Heart right ventricle (tissue), 16 donors: Measurements from ENCODE around the gene CA7. TPM values are rescaled to one million over a fixed set of nuclear protein-coding genes. Genes with fewer than 3 reads are reported as not detected.

Source experiments
- ATAC-seq, 8 donors: fragments of 200-7000 bp; cut with Tn5 transposase; one replicate each; pipeline ENCODE4 v1.9.1; 2020; ENCODE audit warnings: mild to moderate bottlenecking in 8 of 8, moderate library complexity in 8 of 8, moderate number of reproducible peaks in 1 of 8
- DNase-seq, 2 donors: peaks; one replicate each; pipeline ENCODE4 v3.0.0-alpha.2; 2020
- H3K27ac ChIP-seq, 10 donors: fragments of 200-600 bp; sonication (generic) in 2 of 10; one replicate each; pipeline versions ENCODE4 v1.5.0 to v1.8.0; 2020 to 2022; ENCODE audit warnings: mild to moderate bottlenecking in 3 of 10
- H3K27me3 ChIP-seq, 7 donors: fragments of 200-600 bp; one replicate each; pipeline ENCODE4 v1.8.0; 2021 to 2022; ENCODE audit warnings: mild to moderate bottlenecking in 2 of 7
- H3K36me3 ChIP-seq, 9 donors: fragments of 200-600 bp; sonication (generic) in 1 of 9; one replicate each; pipeline versions ENCODE4 v1.5.0 to v1.8.0; 2020 to 2022; ENCODE audit warnings: mild to moderate bottlenecking in 2 of 9
- H3K4me1 ChIP-seq, 9 donors: fragments of 200-600 bp; sonication (generic) in 1 of 9; one replicate each; pipeline versions ENCODE4 v1.5.0 to v1.8.0; 2020 to 2022; ENCODE audit warnings: mild to moderate bottlenecking in 4 of 9
- H3K4me3 ChIP-seq, 10 donors: fragments of 200-600 bp; sonication (generic) in 2 of 10; one replicate each; pipeline versions ENCODE4 v1.5.0 to v1.8.0; 2020 to 2022; ENCODE audit warnings: mild to moderate bottlenecking in 7 of 10, moderate library complexity in 2 of 10
- H3K9me3 ChIP-seq, 11 donors: fragments of 200-600 bp in 10 of 11; sonication (generic) in 2 of 11; one replicate each; pipeline versions ENCODE4 v1.5.0 to v1.8.0; 2013 to 2022; ENCODE audit warnings: mild to moderate bottlenecking in 2 of 11, control low read depth in 1 of 11, moderate library complexity in 1 of 11
- WGBS, 2 donors: extraction: QIAGEN DNeasy Blood & Tissue Kit; methylation state at CpG; one replicate each; pipeline ENCODE4 v1.1.7; 2013; ENCODE audit warnings: inconsistent platforms in 1 of 2; 5-methylcytosine and 5-hydroxymethylcytosine counted together
- intact Hi-C, 10 donors: fragments of 100-400 bp; cut with DNase I; formaldehyde crosslinking; loops; one replicate each; pipeline versions ENCODE4 v1.11.1 to v1.14.2; 2022
- polyA plus RNA-seq, 2 donors: library from polyadenylated mRNA; stranded (reverse); fragments of 200-250 nt; gene quantifications; one replicate each; pipeline ENCODE4 v1.2.3, GENCODE V29; 2013
- total RNA-seq, 10 donors: library from RNA; stranded (reverse); fragmentation: NEBNext Ultra II Directional in 3 of 10; extraction: Animal tissue kit (Norgen Biotek cat#: 25700) in 3 of 10; gene quantifications; one replicate each; pipeline versions ENCODE4 v1.2.1 to v1.2.4, GENCODE V29; 2021 to 2023
- TF ChIP-seq, protein P1 (sequence below), 9 donors: fragments of 200-600 bp; sonication (generic) in 2 of 9; IDR thresholded peaks; one replicate each; pipeline versions ENCODE4 v1.5.0 to v1.8.0; 2021 to 2022; ENCODE audit warnings: antibody characterized with exemption in 9 of 9, mild to moderate bottlenecking in 5 of 9, moderate library complexity in 1 of 9
- donor health status: Arrhythmogenic right ventricular cardiomyopathy.
- donor health status: ischemic (EF 13 %, LVEDD 7.1; RV severe dilation, severe dysfunction).
- donor health status: healthy with polysubstance abuse.
- donor health status: DM: no; HTN: yes; CAD: no.
- donor health status: DM: no; HTN: no; CAD: no.
- donor health status: ischemic (EF 25% LVEDD 6.9; RV normal size, moderate dysfunction).
- donor health status: ischemic (EF 25% LVEDD 5.7; RV mildly dilated, moderate dysfunction).
- donor health status: healthy.
- donor health status: DM: yes; HTN: yes; CAD: no.
- donor health status: Ischemic cardiomyopathy.
- donor health status: ischemic (EF 35%, LVEDD 5.7; RV mildly dilated, moderate dysfunction).
- donor health status: nonischemic (EF 11% LVEDD 7.7; RV severe dilation, severe dysfunction).
- donor health status: DM: yes; HTN: yes; CAD: no.
- donor health status: PGD.
- donor health status: ischemic (EF 29% LVEDD 5.4; RV normal size, mild dysfunction).
- donor health status: nonischemic (EF 23%, LVEDD 6.1; RV moderate dilation, normal function).

CA7 gene
- total and polyA plus RNA-seq, 12 donors: not detected

DNA sequence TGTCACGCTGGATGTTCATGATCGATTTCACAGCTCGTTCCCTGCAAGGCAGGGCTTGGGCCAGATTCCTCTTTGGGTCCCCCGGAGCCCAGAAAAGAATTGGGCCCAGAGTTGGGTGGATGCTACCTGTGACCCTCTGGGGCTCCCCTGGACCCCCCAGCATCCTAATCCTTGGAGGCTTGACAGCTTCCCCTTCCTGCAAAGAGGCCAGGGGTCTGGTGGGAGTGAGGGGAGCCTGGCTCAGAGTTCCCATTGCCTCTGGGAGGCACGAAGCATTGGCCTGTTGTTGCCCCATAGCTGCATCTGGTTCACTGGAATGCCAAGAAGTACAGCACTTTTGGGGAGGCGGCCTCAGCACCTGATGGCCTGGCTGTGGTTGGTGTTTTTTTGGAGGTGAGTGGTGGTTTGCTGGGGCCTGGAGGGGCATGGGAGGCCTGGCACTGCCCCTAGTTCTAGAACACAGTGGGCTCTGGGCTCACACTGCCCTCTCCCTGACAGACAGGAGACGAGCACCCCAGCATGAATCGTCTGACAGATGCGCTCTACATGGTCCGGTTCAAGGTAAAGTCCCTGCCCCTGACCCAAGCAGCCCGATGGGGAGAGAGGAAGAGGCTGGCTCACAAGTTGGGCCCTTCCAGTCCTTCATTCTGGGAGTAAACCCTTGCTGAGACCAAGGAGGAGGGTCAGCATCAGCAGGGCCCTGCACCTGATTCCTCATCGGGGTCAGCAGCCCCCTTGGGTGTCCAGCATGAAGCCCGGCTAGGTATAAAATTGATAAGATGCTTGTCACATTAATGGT, 7.2 kb downstream of the CA7 start:
- 84 to 87% methylated on average over 13 of the region's 13 CpGs for WGBS, 2 donors
- intact Hi-C loops: no loop called here

DNA sequence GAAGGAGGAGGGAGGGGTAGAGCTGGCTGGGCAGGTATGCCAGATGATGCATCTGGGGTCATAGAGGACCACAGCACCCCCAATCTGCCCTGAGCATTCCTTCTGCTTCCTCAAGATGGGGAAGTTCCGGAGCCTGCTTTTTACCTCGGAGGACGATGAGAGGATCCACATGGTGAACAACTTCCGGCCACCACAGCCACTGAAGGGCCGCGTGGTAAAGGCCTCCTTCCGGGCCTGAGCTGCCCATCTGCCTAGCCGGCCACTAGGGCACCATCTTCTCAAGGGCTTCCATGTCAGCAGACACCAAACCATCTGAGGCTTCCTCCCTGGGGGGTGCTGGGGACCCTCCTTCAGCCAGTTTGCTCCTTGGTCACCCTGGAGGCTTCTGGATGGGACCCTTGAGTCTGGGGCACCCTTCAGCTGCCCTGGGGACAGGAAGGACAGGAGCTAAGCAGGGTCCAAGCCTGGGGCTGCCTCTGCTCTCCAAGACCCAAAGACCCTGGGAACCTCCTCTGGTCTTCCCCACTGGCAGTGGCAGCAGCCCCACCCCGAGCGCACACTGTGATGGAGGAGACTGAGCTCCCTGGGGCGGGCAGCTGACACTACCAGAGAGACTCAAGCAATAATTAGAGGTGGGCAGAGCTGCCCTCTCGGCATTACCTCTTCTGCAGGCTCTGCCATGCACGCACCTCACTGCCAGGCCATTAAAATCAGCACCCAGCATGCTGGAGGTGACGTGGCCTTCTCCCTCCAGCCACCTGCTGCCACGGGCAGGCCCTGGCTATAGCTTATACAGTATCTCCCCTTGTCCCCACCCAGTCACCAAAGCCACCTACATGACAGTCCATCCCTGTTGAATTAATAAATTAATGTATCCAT, 9.3 kb downstream of the CA7 start:
- Histone ChIP-seq H3K27ac (no peak overlapping the region), H3K9me3 (no peaks in the 10 kb centered on the region), H3K27me3 (peaks cover 0 to 4% (median 0%) of the 10 kb centered on the region in 7 donors), H3K4me3 (no peak overlapping the region), H3K4me1 (no peaks in the 10 kb centered on the region), H3K36me3 (no peaks in the 10 kb centered on the region)
- 79 to 84% methylated on average over 15 of the region's 15 CpGs for WGBS, 2 donors
- TF ChIP-seq, protein P1, sequence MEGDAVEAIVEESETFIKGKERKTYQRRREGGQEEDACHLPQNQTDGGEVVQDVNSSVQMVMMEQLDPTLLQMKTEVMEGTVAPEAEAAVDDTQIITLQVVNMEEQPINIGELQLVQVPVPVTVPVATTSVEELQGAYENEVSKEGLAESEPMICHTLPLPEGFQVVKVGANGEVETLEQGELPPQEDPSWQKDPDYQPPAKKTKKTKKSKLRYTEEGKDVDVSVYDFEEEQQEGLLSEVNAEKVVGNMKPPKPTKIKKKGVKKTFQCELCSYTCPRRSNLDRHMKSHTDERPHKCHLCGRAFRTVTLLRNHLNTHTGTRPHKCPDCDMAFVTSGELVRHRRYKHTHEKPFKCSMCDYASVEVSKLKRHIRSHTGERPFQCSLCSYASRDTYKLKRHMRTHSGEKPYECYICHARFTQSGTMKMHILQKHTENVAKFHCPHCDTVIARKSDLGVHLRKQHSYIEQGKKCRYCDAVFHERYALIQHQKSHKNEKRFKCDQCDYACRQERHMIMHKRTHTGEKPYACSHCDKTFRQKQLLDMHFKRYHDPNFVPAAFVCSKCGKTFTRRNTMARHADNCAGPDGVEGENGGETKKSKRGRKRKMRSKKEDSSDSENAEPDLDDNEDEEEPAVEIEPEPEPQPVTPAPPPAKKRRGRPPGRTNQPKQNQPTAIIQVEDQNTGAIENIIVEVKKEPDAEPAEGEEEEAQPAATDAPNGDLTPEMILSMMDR (IDR thresholded peaks at IDR 0.05): no peak
- ATAC-seq (no peak), DNase-seq (no peak)
- intact Hi-C loops: no loop called here

More for the DNA sequence above, 7.2 kb downstream of the CA7 start:
- Histone ChIP-seq H3K27ac (no peak overlapping the region), H3K36me3 (no peaks in the 10 kb centered on the region), H3K9me3 (no peaks in the 10 kb centered on the region), H3K4me1 (no peaks in the 10 kb centered on the region), H3K27me3 (peaks cover 0 to 19% (median 14%) of the 10 kb centered on the region in 7 donors), H3K4me3 (no peak overlapping the region)
- ATAC-seq (no peak), DNase-seq (no peak)
- TF ChIP-seq, protein P1 (IDR thresholded peaks at IDR 0.05): no peak

DNA sequence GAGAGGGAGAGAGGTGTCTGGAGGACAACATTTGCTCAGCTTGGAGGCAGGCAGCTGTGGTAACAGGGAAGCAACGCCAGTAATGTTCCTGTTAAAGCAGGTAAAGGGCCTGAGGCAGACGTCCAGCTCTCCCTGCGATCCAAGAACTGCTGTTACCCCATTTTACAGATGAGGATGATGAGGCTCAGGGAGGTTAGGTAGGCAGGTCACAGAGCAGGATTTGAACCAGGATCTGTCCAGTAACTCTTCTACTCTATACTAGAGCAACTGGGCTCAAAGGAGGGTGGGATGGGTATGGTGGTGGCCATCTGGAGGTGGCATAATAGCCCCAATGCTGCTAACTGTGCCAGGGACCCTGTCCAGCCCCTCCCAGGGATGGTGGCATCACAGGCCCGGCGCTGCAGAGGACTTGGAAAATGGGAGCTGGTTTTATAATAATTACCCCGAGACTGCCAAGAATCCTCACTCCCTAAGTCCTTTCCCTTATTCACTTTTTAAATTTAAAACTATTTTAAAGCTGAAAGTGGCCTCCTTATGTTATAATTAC, 12.0 kb downstream of the CA7 start:
- TF ChIP-seq, protein P1 (IDR thresholded peaks at IDR 0.05): no peak
- Histone ChIP-seq H3K4me3 (no peak overlapping the region), H3K4me1 (peaks cover 0 to 6% (median 0%) of the 10 kb centered on the region in 9 donors), H3K36me3 (no peaks in the 10 kb centered on the region), H3K27ac (no peak overlapping the region), H3K27me3 (peaks cover 0 to 3% (median 0%) of the 10 kb centered on the region in 7 donors), H3K9me3 (no peaks in the 10 kb centered on the region)
- intact Hi-C loops: no loop called here
- ATAC-seq (no peak), DNase-seq (no peak)
- 93 to 94% methylated on average over 6 of the region's 6 CpGs for WGBS, 2 donors

DNA sequence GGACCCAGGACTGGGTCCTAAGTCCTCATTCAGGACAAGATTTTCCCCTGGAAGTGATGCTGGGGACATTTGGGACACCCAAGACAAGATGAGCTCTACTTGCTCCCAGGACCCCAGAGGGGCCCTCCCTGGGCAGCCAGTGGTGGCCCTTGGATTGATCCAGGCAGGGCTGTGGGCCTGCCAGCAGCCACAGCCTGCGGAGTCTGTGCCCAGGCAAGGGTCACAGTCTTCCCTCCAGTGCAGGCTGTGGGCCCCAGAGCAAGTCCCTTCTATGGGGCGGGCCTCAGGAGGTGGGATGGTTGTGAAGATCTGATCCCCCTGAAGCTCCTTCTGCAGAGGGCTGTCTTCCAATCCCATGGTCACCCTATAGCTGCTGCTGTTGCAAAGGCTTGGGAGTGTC, 12.6 kb downstream of the CA7 start:
- ATAC-seq (no peak), DNase-seq (no peak)
- Histone ChIP-seq H3K9me3 (no peaks in the 10 kb centered on the region), H3K36me3 (no peaks in the 10 kb centered on the region), H3K4me1 (peaks cover 0 to 6% (median 0%) of the 10 kb centered on the region in 9 donors), H3K4me3 (no peak overlapping the region), H3K27ac (no peak overlapping the region), H3K27me3 (peaks cover 0 to 3% (median 0%) of the 10 kb centered on the region in 7 donors)
- intact Hi-C loops: no loop called here
- TF ChIP-seq, protein P1 (IDR thresholded peaks at IDR 0.05): no peak
- WGBS, 2 donors: 92 to 95% methylated on average over 2 of the region's 2 CpGs
